Occipital lobe (tissue), 2 donors: Measurements from ENCODE around the gene ACOX2. TPM values are rescaled to one million over a fixed set of nuclear protein-coding genes. Genes with fewer than 3 reads are reported as not detected.

Experiments used
- DNase-seq: peaks from one replicate; lab custom pipeline; 2025; lab: John Stamatoyannopoulos, UW
- total RNA-seq: library from RNA; depleted of rRNA; stranded (reverse); fragments of >200 nt; gene quantifications from one replicate; pipeline ENCODE4 v1.2.3, GENCODE V29; 2014

ACOX2 gene
- total RNA-seq, result 0.78 TPM

- DNase-seq, result no peak
Measured at GRCh38 chr3:58536501-58537411, at the start of gene ACOX2. Gene ACOX2 (minus strand): TSS chr3:58537190. CDS start chr3:58535106, 2,084 bp downstream.

GRCh38 chr3:58585994-58586393 is 49.0 kb upstream of the ACOX2 start:
- DNase-seq, result no peak

- DNase-seq, result peak; percentile 73
Measured at GRCh38 chr3:58585005-58585786, 48.2 kb upstream of the ACOX2 start.

- no peak for DNase-seq
Measured at GRCh38 chr3:58584690-58585004, 47.7 kb upstream of the ACOX2 start.

- DNase-seq, result no peak
Measured at GRCh38 chr3:58581328-58582091, 44.5 kb upstream of the ACOX2 start.

- no peak for DNase-seq
Measured at GRCh38 chr3:58580826-58581327, 43.9 kb upstream of the ACOX2 start.

GRCh38 chr3:58578873-58579272 is 41.9 kb upstream of the ACOX2 start:
- DNase-seq, result no peak

GRCh38 chr3:58577269-58577821 is 40.4 kb upstream of the ACOX2 start, which contains the start of gene FAM107A:
Gene FAM107A (minus strand): TSS chr3:58577391. CDS start chr3:58569860, 7,531 bp downstream.
- peak; percentile 19 for DNase-seq

GRCh38 chr3:58576716-58577115 is 39.7 kb upstream of the ACOX2 start:
- DNase-seq, result no peak

- DNase-seq, result no peak
Measured at GRCh38 chr3:58575971-58576652, 39.1 kb upstream of the ACOX2 start.

- DNase-seq, result no peak
Measured at GRCh38 chr3:58574682-58575081, 37.7 kb upstream of the ACOX2 start.

- no peak for DNase-seq
Measured at GRCh38 chr3:58574106-58574505, 37.1 kb upstream of the ACOX2 start.

- DNase-seq, result no peak
Measured at GRCh38 chr3:58573640-58574039, 36.6 kb upstream of the ACOX2 start.

GRCh38 chr3:58572634-58573230 is 35.7 kb upstream of the ACOX2 start:
- no peak for DNase-seq

GRCh38 chr3:58572013-58572633 is 35.1 kb upstream of the ACOX2 start:
- DNase-seq, result no peak

- no peak for DNase-seq
Measured at GRCh38 chr3:58570851-58571250, 33.9 kb upstream of the ACOX2 start.

- DNase-seq, result no peak
Measured at GRCh38 chr3:58569287-58570001, 32.5 kb upstream of the ACOX2 start.

- peak; percentile 51 for DNase-seq
Measured at GRCh38 chr3:58568572-58569286, 31.7 kb upstream of the ACOX2 start.

GRCh38 chr3:58567251-58567515 is 30.2 kb upstream of the ACOX2 start:
- no peak for DNase-seq
